ENCODE results near the gene IRS2. TPM values are rescaled to one million over a fixed set of nuclear protein-coding genes. Genes with fewer than 3 reads are reported as not detected.
"Not testable (repeated sequence)": the region's sequence is repeated elsewhere in the genome, so short reads cannot be mapped to it uniquely, and the experiment has no call there.

Gene IRS2
- polyA plus RNA-seq, 1 of the 3 experiments (the other 2 are of a cell fraction) = 7.0 TPM

GRCh38 chr13:109828591-109829316 lies 42.4 kb upstream of the IRS2 start:
- POLR2A ChIA-PET; H3K9ac ChIP-seq; H3K36me3 ChIP-seq (replicated peaks in 1 of 2; ENCODE audit: control insufficient read depth in 1 of 2, insufficient read depth in 2 of 2, low read length in 1 of 2); H3K4me1 ChIP-seq (ENCODE audit: control insufficient read depth in 1 of 2, insufficient read depth in 2 of 2, low read depth in 1 of 2, low read length in 1 of 2); H3K79me2 ChIP-seq (ENCODE audit: insufficient read depth); H3K27me3 ChIP-seq (ENCODE audit: insufficient read depth); H2AFZ ChIP-seq (ENCODE audit: low read depth); DNase-seq; H3K4me2 ChIP-seq; H3K9me2 ChIP-seq; H4K20me1 ChIP-seq (ENCODE audit: insufficient read depth); H3K9me3 ChIP-seq; H3K4me3 ChIP-seq (ENCODE audit: low read depth in 2 of 2, low read length in 1 of 2); H3F3A ChIP-seq (replicated peaks; ENCODE audit: insufficient read depth); H3K27ac ChIP-seq (ENCODE audit: low read depth in 2 of 2, low read length in 1 of 2): not testable (repeated sequence)
- WGBS (ENCODE audit: low lambda C conversion rate) = 79% methylated on average over 8 of the region's 11 CpGs
- CTCF ChIA-PET = interaction anchor here (0.6 kb wide), 1 partner anchor 23 kb away, joined by 3 read pairs; no protein-coding TSS in a partner anchor

GRCh38 chr13:109823201-109823600 lies 36.8 kb upstream of the IRS2 start:
- H2AFZ ChIP-seq (ENCODE audit: low read depth); H3K9me3 ChIP-seq; H3K27ac ChIP-seq (ENCODE audit: low read depth in 2 of 2, low read length in 1 of 2); H3K9ac ChIP-seq; H3K9me2 ChIP-seq; H3K4me3 ChIP-seq (ENCODE audit: low read depth in 2 of 2, low read length in 1 of 2); H3K36me3 ChIP-seq (replicated peaks in 1 of 2; ENCODE audit: control insufficient read depth in 1 of 2, insufficient read depth in 2 of 2, low read length in 1 of 2); H3K27me3 ChIP-seq (ENCODE audit: insufficient read depth); H3K79me2 ChIP-seq (ENCODE audit: insufficient read depth); DNase-seq; H4K20me1 ChIP-seq (ENCODE audit: insufficient read depth); CTCF ChIA-PET; POLR2A ChIA-PET; H3K4me1 ChIP-seq (ENCODE audit: control insufficient read depth in 1 of 2, insufficient read depth in 2 of 2, low read depth in 1 of 2, low read length in 1 of 2); H3K4me2 ChIP-seq; H3F3A ChIP-seq (replicated peaks; ENCODE audit: insufficient read depth): not testable (repeated sequence)
- 82% methylated on average over 6 of the region's 6 CpGs for WGBS (ENCODE audit: low lambda C conversion rate)

DNA sequence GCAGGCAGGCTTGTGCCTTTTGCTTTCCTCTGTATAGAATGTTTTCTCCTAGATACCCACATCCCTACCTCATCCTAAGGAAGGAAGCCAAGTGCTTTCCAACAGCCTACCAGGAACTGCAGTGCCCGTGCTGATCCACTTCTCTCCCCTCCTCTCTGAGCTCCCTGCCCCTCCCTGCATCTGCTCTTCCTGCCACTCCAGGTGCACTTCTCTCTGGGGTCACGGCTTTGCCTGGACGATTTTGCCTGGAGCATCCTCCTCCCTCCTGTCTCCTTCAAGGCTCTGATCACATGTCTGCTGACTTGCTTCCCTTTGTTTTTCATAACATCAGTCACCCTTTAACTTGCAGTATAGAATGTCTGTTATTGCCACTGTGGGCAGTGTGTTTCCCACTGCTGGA lies 34.7 kb upstream of the IRS2 start:
- CTCF ChIA-PET = interaction anchor here (1.3 kb wide), 1 partner anchor 13 kb away, joined by 3 read pairs; no protein-coding TSS in a partner anchor
- WGBS (ENCODE audit: low lambda C conversion rate) = 65% methylated on average over 3 of the region's 3 CpGs

More for the DNA sequence above, 34.7 kb upstream of the IRS2 start:
- Histone ChIP-seq H3K4me2 (no peak overlapping the region), H3K9me2 (no peaks in the 10 kb centered on the region), H4K20me1 (ENCODE audit: insufficient read depth) (no peaks in the 10 kb centered on the region), H3F3A (replicated peaks; ENCODE audit: insufficient read depth) (peaks cover 6% of the 10 kb centered on the region), H3K4me3 (ENCODE audit: low read depth in 2 of 2, low read length in 1 of 2) (no peak overlapping the region), H3K9ac (no peak overlapping the region), H3K79me2 (ENCODE audit: insufficient read depth) (no peaks in the 10 kb centered on the region), H3K27me3 (ENCODE audit: insufficient read depth) (no peaks in the 10 kb centered on the region), H3K27ac (ENCODE audit: low read depth in 2 of 2, low read length in 1 of 2) (no peak overlapping the region), H3K4me1 (ENCODE audit: control insufficient read depth in 1 of 2, insufficient read depth in 2 of 2, low read depth in 1 of 2, low read length in 1 of 2) (peaks cover 0 to 3% of the 10 kb centered on the region in 2 experiments; a peak in 1 of 4 replicates), H2AFZ (ENCODE audit: low read depth) (no peak overlapping the region), H3K9me3 (no peaks in the 10 kb centered on the region), H3K36me3 (replicated peaks in 1 of 2; ENCODE audit: control insufficient read depth in 1 of 2, insufficient read depth in 2 of 2, low read length in 1 of 2) (no peaks in the 10 kb centered on the region)
- TF ChIP-seq POLR2AphosphoS5 (IDR thresholded peaks at IDR 0.05; ENCODE audit: low read depth, low read length) (no peak), FOSL2 (IDR thresholded peaks at IDR 0.05; ENCODE audit: borderline replicate concordance, low read depth) (no peak), ZBTB33 (IDR thresholded peaks at IDR 0.05; ENCODE audit: borderline replicate concordance, low read depth) (no peak), JUND (IDR thresholded peaks at IDR 0.05) (no peak), RCOR1 (IDR thresholded peaks at IDR 0.05; ENCODE audit: low read length) (no peak), CHD2 (IDR thresholded peaks at IDR 0.05; ENCODE audit: low read length, partially characterized antibody) (no peak), GABPA (IDR thresholded peaks at IDR 0.05; ENCODE audit: low read depth) (no peak), RAD21 (IDR thresholded peaks at IDR 0.05; ENCODE audit: low read length) (no peak)
- TF ChIP-seq, protein P1, sequence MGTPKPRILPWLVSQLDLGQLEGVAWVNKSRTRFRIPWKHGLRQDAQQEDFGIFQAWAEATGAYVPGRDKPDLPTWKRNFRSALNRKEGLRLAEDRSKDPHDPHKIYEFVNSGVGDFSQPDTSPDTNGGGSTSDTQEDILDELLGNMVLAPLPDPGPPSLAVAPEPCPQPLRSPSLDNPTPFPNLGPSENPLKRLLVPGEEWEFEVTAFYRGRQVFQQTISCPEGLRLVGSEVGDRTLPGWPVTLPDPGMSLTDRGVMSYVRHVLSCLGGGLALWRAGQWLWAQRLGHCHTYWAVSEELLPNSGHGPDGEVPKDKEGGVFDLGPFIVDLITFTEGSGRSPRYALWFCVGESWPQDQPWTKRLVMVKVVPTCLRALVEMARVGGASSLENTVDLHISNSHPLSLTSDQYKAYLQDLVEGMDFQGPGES (IDR thresholded peaks at IDR 0.05; ENCODE audit: low read depth, low read length) = no peak
- DNase-seq = no peak
- POLR2A ChIA-PET = no interaction called here

All from SK-N-SH (cell line).